Activated T-helper 1 cell treated with anti-CD3 and anti-CD28 coated beads, Interleukin-12 subunit alpha, Interleukin-12 subunit beta, Interleukin-2, Interleukin-4 antibody, amounts not matched to agents 30 ng/mL and 10 ng/mL and 1 ng/mL, durations not matched to agents 14 hours and 24 hours and 36 hours (primary cell): ENCODE measurements around the gene SYTL5. TPM values are rescaled to one million over a fixed set of nuclear protein-coding genes. Genes with fewer than 3 reads are reported as not detected.

Experiments
- DNase-seq: peaks from one replicate; pipeline ENCODE4 v3.0.0; 2021; ENCODE audit warnings: low spot score
- H3K27ac Mint-ChIP-seq: one replicate; pipeline ENCODE4 v1.8.0; 2021; ENCODE audit warnings: mild to moderate bottlenecking, mixed read lengths
- H3K27me3 Mint-ChIP-seq: one replicate; pipeline ENCODE4 v1.8.0; 2022; ENCODE audit warnings: mild to moderate bottlenecking, moderate library complexity, mixed read lengths; ENCODE audit not compliant: insufficient read depth
- H3K36me3 Mint-ChIP-seq: one replicate; pipeline ENCODE4 v1.8.0; 2021; ENCODE audit warnings: low read depth, mixed read lengths
- H3K4me1 Mint-ChIP-seq: one replicate; pipeline ENCODE4 v1.8.0; 2021; ENCODE audit warnings: low read depth, mixed read lengths
- H3K4me3 Mint-ChIP-seq: one replicate; pipeline ENCODE4 v1.8.0; 2021; ENCODE audit warnings: mild to moderate bottlenecking, moderate library complexity, mixed read lengths
- H3K9me3 Mint-ChIP-seq: one replicate; pipeline ENCODE4 v1.8.0; 2021; ENCODE audit warnings: mixed read lengths
- intact Hi-C: fragments of 100-400 bp; cut with micrococcal nuclease; formaldehyde crosslinking; loops from one replicate; pipeline ENCODE4 v1.15.1; 2024
- total RNA-seq: library from RNA; stranded (reverse); gene quantifications from 2 replicates; pipeline ENCODE4 v1.2.3, GENCODE V29; 2022

Gene SYTL5
- total RNA-seq, 1 donor from 2014 or later = not detected

- H3K4me3 Mint-ChIP-seq = no peak overlapping the region
- no peaks in the 10 kb centered on the region for H3K36me3 Mint-ChIP-seq
- no peak overlapping the region for H3K27ac Mint-ChIP-seq
- H3K27me3 Mint-ChIP-seq = peaks cover 2% of the 10 kb centered on the region
- H3K4me1 Mint-ChIP-seq = no peaks in the 10 kb centered on the region
- intact Hi-C loops = no loop called here
- H3K9me3 Mint-ChIP-seq = no peaks in the 10 kb centered on the region
- DNase-seq = no peak
Observed at GRCh38 chrX:37993837-37994619, 12.3 kb upstream of the SYTL5 start.

GRCh38 chrX:37995428-37995827 lies 10.9 kb upstream of the SYTL5 start:
- no peak overlapping the region for H3K27ac Mint-ChIP-seq
- H3K9me3 Mint-ChIP-seq = no peaks in the 10 kb centered on the region
- intact Hi-C loops = no loop called here
- H3K4me3 Mint-ChIP-seq = no peak overlapping the region
- peaks cover 2% of the 10 kb centered on the region for H3K27me3 Mint-ChIP-seq
- H3K36me3 Mint-ChIP-seq = no peaks in the 10 kb centered on the region
- DNase-seq = no peak
- no peaks in the 10 kb centered on the region for H3K4me1 Mint-ChIP-seq

- H3K36me3 Mint-ChIP-seq = no peaks in the 10 kb centered on the region
- H3K9me3 Mint-ChIP-seq = no peaks in the 10 kb centered on the region
- H3K27ac Mint-ChIP-seq = no peak overlapping the region
- no peak overlapping the region for H3K4me3 Mint-ChIP-seq
- no peak for DNase-seq
- peaks cover 2% of the 10 kb centered on the region for H3K27me3 Mint-ChIP-seq
- intact Hi-C loops = no loop called here
- H3K4me1 Mint-ChIP-seq = no peaks in the 10 kb centered on the region
Observed at GRCh38 chrX:37997096-37997495, 9.3 kb upstream of the SYTL5 start.

GRCh38 chrX:37998586-37999262 lies 7.6 kb upstream of the SYTL5 start:
- no peak for DNase-seq
- H3K27ac Mint-ChIP-seq = no peak overlapping the region
- intact Hi-C loops = no loop called here
- H3K4me1 Mint-ChIP-seq = no peaks in the 10 kb centered on the region
- peaks cover 2% of the 10 kb centered on the region for H3K27me3 Mint-ChIP-seq
- no peaks in the 10 kb centered on the region for H3K36me3 Mint-ChIP-seq
- H3K4me3 Mint-ChIP-seq = no peak overlapping the region
- H3K9me3 Mint-ChIP-seq = no peaks in the 10 kb centered on the region

- intact Hi-C loops = no loop called here
- H3K27me3 Mint-ChIP-seq = peaks cover 4% of the 10 kb centered on the region
- no peaks in the 10 kb centered on the region for H3K36me3 Mint-ChIP-seq
- no peak overlapping the region for H3K4me3 Mint-ChIP-seq
- H3K9me3 Mint-ChIP-seq = peaks cover 5% of the 10 kb centered on the region
- no peaks in the 10 kb centered on the region for H3K4me1 Mint-ChIP-seq
- H3K27ac Mint-ChIP-seq = no peak overlapping the region
- no peak for DNase-seq
Observed at GRCh38 chrX:38000706-38001105, 5.6 kb upstream of the SYTL5 start.

- DNase-seq = no peak
- Mint-ChIP-seq H3K4me3 (no peak overlapping the region), H3K27me3 (peaks cover 6% of the 10 kb centered on the region), H3K4me1 (no peaks in the 10 kb centered on the region), H3K27ac (no peak overlapping the region), H3K9me3 (peaks cover 5% of the 10 kb centered on the region), H3K36me3 (no peaks in the 10 kb centered on the region)
- intact Hi-C loops = no loop called here
Observed at GRCh38 chrX:38004046-38004445, 2.3 kb upstream of the SYTL5 start.

- H3K9me3 Mint-ChIP-seq = peaks cover 5% of the 10 kb centered on the region
- no peak for DNase-seq
- no peaks in the 10 kb centered on the region for H3K4me1 Mint-ChIP-seq
- no peaks in the 10 kb centered on the region for H3K36me3 Mint-ChIP-seq
- intact Hi-C loops = no loop called here
- no peak overlapping the region for H3K4me3 Mint-ChIP-seq
- H3K27me3 Mint-ChIP-seq = peaks cover 8% of the 10 kb centered on the region
- no peak overlapping the region for H3K27ac Mint-ChIP-seq
Observed at GRCh38 chrX:38006778-38007177, 425 bp downstream of the SYTL5 start.

- no peak for DNase-seq
- Mint-ChIP-seq H3K27me3 (peaks cover 8% of the 10 kb centered on the region), H3K9me3 (peaks cover 5% of the 10 kb centered on the region), H3K27ac (no peak overlapping the region), H3K36me3 (no peaks in the 10 kb centered on the region), H3K4me1 (no peaks in the 10 kb centered on the region), H3K4me3 (no peak overlapping the region)
- intact Hi-C loops = no loop called here
Observed at GRCh38 chrX:38008658-38009057, 2.3 kb downstream of the SYTL5 start.

GRCh38 chrX:38009641-38010040 lies 3.3 kb downstream of the SYTL5 start:
- intact Hi-C loops = no loop called here
- no peaks in the 10 kb centered on the region for H3K9me3 Mint-ChIP-seq
- H3K4me1 Mint-ChIP-seq = no peaks in the 10 kb centered on the region
- no peak for DNase-seq
- H3K27me3 Mint-ChIP-seq = peaks cover 7% of the 10 kb centered on the region
- H3K27ac Mint-ChIP-seq = no peak overlapping the region
- no peaks in the 10 kb centered on the region for H3K36me3 Mint-ChIP-seq
- H3K4me3 Mint-ChIP-seq = no peak overlapping the region

- no peak for DNase-seq
- Mint-ChIP-seq H3K4me1 (no peaks in the 10 kb centered on the region), H3K4me3 (no peak overlapping the region), H3K36me3 (no peaks in the 10 kb centered on the region), H3K27ac (no peak overlapping the region), H3K9me3 (no peaks in the 10 kb centered on the region), H3K27me3 (peaks cover 1% of the 10 kb centered on the region)
- intact Hi-C loops = no loop called here
Observed at GRCh38 chrX:38018766-38019425, 12.5 kb downstream of the SYTL5 start.

- Mint-ChIP-seq H3K4me3 (no peak overlapping the region), H3K4me1 (no peaks in the 10 kb centered on the region), H3K36me3 (no peaks in the 10 kb centered on the region), H3K9me3 (no peaks in the 10 kb centered on the region), H3K27me3 (no peaks in the 10 kb centered on the region), H3K27ac (no peak overlapping the region)
- intact Hi-C loops = no loop called here
- DNase-seq = no peak
Observed at GRCh38 chrX:38028300-38028699, 21.9 kb downstream of the SYTL5 start.

GRCh38 chrX:38036466-38036865 lies 30.1 kb downstream of the SYTL5 start:
- Mint-ChIP-seq H3K36me3 (no peaks in the 10 kb centered on the region), H3K27me3 (no peaks in the 10 kb centered on the region), H3K9me3 (no peaks in the 10 kb centered on the region), H3K27ac (no peak overlapping the region), H3K4me1 (no peaks in the 10 kb centered on the region), H3K4me3 (no peak overlapping the region)
- intact Hi-C loops = no loop called here
- DNase-seq = no peak

- no peaks in the 10 kb centered on the region for H3K4me1 Mint-ChIP-seq
- no peak for DNase-seq
- H3K27me3 Mint-ChIP-seq = no peaks in the 10 kb centered on the region
- no peaks in the 10 kb centered on the region for H3K36me3 Mint-ChIP-seq
- intact Hi-C loops = no loop called here
- no peak overlapping the region for H3K4me3 Mint-ChIP-seq
- H3K27ac Mint-ChIP-seq = no peak overlapping the region
- no peaks in the 10 kb centered on the region for H3K9me3 Mint-ChIP-seq
Observed at GRCh38 chrX:38038501-38038900, 32.1 kb downstream of the SYTL5 start.
